Lower leg skin (tissue), 3 donors: ENCODE data around the gene FNDC3B.

Experiments used
- CTCF ChIP-seq, 3 donors: fragments of 450-650 bp; IDR thresholded peaks; one replicate each; pipeline ENCODE4 v1.5.1; 2016; ENCODE audit warnings: antibody characterized with exemption in 3 of 3, mild to moderate bottlenecking in 3 of 3, moderate library complexity in 2 of 3
- POLR2A ChIP-seq, 2 donors: fragments of 450-650 bp; IDR thresholded peaks; one replicate each; pipeline ENCODE4 v1.6.1; 2016 to 2017; ENCODE audit warnings: antibody characterized with exemption in 2 of 2, mild to moderate bottlenecking in 1 of 2, moderate library complexity in 1 of 2

GRCh38 chr3:172173316-172174254 lies 134.2 kb downstream of the FNDC3B start:
- no peak for TF ChIP-seq POLR2A (IDR thresholded peaks at IDR 0.05)
- TF ChIP-seq CTCF (IDR thresholded peaks at IDR 0.05): no peak
